HPDE6-E6E7 (cell line): Measurements from ENCODE around the gene SBF1.
"Not testable (repeated sequence)": the region's sequence is repeated elsewhere in the genome, so short reads cannot be mapped to it uniquely, and the experiment has no call there.

Experiments
- DNase-seq: peaks from one replicate; pipeline ENCODE4 v3.0.0; 2011; ENCODE audit warnings: missing footprints; ENCODE audit errors: extremely low spot score

SBF1 gene

DNA sequence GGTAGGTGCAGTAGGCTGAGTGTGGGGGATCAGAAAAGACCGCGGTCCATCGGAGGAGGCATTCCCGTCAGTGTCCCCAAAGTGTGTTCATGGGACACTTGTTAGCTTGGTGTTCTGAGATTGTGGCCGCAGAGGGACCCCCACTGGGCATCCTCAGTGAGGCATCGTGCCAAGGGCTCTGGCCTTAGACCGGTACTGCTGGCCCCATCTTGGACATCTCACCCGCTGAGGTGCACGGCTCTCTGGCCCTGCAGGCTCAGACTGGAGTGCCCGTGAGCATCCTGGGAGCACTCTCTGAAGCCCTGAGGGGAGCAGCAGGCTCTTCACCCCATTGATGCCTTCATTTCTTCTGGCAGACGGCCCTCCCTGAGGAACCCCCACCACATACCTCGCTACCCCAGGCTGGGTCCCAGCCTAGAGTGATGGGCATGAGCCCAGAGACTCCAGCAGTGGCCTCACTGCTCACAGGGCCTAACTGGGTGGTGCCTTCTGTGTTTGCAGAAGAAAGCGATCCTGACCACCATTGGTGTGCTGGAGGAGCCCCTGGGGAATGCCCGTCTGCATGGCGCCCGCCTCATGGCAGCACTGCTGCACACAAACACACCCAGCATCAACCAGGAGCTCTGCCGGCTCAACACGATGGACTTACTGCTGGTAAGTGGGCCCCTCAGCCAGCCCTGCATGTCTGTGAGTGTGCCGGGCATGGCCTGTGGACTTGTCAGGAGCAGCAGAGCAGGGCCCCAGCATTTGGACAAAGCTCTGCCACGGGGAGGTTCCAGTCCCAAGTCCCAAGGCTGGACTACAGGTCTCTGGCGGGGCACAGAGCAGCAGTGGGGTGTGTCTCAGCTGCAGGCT lies 51.6 kb downstream of the SBF1 start:
- no peak for DNase-seq

DNA sequence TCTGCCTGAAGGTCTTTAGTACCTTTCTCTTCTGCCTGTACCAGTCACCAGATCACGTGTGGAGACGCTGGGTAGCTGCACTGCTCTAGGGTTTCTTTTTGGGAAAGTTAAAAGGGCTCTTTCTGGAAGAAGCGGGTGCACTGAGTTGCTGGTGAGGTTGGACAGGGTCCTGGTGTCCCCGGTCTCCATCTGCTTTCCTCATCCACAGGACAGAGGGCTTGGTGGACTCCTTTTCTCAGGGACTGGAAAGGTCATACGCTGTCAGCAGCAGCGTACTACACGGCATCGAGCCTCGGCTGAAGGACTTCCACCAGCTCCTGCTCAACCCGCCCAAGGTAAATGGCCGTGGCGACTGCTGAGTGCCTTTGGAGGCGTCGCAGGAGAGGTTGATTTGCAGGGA lies 52.8 kb downstream of the SBF1 start:
- DNase-seq: no peak

DNA sequence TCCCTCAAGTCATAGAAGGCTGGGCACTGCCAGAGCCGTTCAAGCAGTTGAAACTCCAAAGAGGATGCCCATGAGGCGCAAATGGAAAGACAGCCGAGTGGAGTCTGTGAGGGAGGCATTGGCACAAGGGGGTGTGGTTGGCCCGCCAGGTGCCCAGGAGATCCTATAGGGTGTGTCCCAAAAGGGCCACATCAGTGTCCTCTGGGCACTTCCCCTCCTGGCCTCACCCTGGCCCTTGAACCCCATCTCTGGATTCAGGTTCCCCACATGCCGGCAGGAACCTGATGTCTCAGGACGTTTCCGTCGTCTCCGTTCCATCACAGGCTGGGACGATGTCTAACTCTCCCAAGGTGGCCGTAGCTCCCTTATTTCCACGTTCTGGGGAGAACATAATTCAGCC lies 54.3 kb downstream of the SBF1 start:
- DNase-seq: no peak

DNA sequence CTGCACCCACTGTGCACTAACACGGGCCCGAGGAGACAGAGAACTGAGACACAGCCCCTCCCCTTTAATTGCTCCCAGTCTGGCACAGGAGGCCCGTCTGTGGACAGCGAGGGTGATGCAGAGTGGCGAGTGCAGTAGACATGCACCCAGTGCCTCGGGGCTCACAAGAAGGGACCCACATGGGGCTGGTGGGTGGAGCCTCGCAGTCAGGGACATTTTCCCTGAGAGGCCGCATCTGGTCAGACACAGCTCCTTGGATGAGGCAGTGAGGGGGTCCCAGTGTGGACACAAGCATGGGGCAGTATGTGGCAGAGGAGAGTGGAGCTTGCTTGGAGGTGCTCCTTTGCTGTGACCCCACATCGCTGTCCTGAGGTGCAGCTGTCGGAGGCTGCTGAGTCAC lies 54.8 kb downstream of the SBF1 start:
- no peak for DNase-seq

DNA sequence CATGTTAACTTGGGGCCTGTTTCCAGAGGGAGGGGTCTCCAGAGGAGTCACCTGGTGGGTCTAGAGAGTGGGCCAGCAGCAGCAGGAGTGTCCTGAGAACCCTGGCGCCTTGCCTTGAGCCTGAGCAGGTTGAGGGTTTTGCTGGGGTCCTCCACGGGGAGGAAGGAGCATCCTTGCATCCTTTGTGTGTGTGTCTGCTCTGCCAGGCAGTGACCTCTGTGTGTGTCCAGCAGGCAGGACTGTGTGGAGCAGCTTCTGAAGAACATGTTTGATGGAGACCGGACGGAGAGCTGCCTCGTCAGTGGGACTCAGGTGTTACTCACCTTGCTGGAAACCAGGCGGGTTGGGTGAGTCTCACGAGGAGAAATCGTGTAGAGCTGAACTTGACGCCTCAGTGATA lies 55.7 kb downstream of the SBF1 start:
- DNase-seq: no peak

DNA sequence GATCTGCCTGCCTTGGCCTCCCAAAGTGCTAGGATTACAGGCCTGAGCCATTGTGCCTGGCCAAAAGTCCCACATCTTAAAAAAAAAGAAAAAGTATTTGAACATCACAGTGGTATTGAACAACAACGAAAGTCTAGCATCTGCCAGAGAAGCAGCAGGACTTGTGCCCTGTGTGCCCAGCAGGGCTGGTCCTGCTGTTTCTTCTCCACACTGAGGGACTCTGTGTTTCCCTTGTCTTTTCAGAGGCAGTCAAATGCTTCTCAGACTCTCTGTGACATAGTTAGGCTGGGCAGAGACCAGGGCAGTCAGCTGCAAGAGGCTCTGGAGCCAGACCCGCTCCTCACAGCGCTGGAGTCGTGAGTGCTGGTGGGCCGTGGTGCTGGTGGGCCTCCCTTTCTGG lies 56.2 kb downstream of the SBF1 start:
- DNase-seq: no peak

DNA sequence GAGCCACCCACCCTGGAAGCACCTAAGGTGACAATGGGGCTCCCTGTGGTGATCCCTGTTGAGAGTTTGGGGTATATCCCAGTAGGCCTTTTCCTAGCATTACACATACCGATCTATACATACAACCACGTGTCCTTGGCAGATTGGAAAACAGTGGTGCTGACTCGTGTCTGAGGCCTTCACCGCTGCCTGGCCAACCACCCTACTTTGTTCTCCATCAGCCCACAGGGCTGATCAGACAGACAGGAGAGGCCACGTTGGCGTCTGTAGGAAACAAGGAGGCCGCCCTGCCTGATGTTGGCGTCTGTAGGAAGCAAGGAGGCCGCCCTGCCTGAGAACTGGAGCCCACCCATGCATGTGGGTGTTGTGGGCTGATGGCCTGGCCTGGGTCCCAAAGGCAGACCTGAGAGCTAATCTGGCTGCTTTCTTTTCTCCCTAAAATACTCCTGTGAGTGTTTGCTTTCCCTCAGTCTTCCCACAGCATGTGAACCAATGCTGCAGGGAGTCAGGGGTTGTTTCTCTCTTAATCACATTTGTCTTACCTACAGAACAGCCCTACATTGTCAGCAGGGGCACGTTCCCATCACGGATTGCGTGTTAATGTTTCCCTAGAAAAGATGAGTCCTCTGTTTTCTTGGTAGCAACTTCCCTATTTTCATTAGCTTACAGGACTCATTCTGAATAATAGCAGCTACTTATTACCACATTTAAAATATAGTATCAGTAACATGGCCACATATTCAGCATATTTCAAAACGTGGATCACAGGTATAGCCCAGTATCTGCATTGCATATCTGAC lies 57.2 kb downstream of the SBF1 start:
- DNase-seq: no peak

DNA sequence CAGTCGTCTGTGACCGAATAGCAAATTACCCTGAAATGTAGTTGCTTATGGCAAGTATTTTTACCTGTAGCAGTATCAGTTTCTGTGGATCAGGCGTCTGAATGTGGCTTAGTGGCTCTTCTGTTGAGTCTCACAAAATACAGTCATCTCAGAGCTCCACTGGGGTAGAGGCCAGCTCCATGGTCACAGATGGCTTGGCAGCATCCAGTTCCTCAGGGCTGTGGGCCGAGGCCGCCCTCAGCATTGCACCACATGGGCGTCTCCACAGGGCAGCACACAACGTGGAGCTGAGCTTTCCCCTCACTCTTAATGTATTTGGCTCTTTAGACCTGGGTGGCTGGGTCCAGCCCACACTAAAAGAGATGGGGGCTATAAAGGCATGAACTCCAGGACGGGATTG lies 57.8 kb downstream of the SBF1 start:
- no peak for DNase-seq

DNA sequence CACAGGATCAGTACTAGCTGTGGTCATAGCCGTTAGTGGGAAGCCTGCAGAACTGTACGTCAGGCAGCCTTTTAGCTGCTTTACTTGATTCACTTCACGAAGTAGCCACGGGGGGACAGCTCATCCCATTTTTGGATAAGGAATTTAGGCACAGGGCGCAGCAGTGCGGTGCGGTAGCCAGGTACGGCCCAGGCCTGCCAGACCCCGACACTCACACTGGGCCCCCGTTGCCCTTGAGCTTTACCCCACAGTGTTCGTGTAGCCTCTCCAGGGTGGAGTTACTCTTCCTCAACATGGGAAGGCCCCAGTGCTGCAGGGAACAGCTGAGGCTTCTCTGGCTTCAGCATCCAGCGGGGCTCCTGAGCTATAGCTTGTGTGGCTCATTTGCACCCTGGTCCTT lies 59.4 kb downstream of the SBF1 start:
- no peak for DNase-seq

DNA sequence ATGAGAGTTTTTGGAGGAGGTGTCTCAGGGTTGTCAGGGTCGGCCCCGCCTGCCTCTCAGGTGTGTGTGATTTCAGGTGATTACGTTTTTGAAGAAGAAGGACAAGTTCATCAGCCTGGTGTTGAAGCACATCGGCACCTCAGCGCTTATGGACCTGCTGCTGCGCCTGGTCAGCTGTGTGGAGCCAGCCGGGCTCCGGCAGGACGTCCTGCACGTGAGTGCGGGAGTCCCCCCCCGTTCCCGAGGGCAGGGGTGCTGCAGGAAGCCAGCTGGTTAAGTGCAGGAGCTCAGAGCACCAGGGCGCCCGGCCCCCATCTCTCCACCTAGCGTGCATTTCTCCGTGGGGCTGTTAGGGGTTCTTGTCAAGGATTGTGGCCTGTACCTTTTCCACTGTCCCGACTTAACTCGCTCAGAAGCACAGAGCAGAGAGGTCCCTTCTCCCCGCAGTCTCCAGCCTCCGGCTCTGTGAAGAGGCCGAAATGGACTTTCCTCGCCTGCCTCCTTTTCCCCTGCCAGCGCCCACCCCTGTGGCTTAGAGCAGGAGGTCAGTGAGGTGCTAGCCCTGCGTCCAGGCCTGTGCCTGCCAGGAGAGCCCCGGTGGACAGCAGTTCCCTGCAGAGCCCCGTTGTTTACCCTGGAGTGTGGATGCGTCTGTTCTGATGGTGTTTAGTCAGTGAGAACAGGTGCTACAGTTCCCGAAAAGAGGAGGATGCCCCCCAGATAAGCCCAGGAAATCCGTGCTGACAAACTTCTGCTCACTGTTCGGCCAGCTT lies 60.2 kb downstream of the SBF1 start:
- no peak for DNase-seq

DNA sequence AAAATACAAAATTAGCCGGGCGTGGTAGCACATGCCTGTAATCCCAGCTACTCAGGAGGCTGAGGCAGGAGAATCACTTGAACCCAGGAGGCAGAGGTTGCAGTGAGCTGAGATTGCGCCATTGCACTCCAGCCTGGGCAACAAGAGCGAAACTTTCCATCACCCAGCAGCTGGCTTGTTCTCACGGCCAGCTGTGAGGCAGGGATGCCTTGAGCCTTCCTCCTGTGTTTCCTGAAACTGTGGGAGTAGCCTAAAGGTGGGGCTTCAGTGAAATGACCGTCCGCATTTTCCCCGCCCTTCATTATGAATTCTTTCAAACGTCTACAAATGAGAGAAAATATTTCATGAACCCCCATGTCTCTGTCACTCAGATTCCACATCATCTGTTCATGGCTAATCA lies 65.9 kb downstream of the SBF1 start:
- DNase-seq: not testable (repeated sequence)

DNA sequence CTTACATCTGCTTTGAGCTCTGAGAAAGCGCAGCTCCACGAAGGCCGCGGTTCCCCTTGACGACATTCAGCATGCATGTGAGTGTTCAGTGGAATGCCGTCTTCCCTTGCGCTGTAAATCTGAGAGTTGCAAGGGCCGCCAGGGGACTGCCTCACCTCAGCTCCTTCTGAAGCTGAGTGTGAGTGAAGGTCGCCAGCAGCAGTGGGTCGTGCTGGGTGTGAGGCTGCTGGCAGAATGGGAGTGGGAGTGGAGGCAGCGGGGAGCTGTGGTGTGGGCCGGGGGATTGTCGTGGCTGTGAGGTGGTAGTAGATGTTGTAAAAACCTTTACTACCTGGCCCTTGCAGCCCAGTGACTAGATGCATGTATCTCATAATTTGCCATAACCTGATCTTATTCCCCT lies 66.5 kb downstream of the SBF1 start:
- DNase-seq: no peak

DNA sequence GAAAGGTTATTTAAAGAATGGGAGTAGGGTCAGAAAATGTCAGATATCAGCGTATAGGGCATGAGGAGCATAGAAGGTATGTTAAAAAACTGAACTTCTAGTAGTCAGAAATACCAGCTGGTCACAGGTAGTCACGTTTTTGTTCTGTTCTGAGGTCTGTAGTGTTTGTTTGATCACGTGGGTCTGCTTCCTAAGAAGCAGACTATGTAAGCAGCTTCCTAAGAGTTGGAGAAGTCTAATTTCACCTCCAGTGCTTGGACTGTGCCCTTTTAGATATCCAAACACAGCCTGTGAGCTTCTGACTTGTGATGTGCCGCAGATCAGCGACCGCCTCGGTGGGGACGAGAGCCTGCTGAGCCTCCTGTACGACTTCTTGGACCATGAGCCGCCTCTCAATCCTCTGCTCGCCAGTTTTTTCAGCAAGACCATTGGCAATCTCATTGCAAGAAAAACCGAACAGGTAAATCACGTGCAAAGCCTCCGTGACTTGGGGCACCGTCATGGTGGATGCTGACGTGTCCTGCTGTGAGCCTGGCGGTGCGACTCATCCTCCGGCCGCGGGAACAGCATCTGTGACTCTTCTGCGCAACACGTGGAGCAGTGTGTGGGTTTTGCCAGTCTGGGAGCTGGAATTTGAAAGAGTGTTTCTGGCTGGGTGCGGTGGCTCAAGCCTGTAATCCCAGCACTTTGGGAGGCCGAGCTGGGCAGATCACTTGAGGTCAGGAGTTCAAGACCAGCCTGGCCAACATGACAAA lies 68.2 kb downstream of the SBF1 start:
- no peak for DNase-seq

DNA sequence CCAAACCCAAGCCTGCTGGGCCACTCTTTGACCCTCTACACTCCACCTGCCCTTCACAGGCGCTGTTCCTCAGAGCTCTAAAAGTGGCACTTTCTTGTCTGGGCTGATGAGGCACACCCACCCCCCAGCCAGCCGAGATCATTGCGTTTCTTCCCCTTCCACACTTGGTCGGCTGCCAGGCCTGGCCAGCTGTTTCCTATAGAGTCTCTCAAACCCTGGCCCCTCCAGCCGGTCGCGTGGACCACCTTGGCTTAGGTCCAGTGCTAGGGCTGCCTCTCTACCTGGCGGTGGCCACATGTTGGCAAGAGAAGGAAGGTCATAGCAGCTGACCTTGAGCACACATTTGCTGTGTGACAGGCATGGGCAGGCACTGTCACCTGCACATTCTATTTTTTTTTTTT lies 71.1 kb downstream of the SBF1 start:
- DNase-seq: no peak

DNA sequence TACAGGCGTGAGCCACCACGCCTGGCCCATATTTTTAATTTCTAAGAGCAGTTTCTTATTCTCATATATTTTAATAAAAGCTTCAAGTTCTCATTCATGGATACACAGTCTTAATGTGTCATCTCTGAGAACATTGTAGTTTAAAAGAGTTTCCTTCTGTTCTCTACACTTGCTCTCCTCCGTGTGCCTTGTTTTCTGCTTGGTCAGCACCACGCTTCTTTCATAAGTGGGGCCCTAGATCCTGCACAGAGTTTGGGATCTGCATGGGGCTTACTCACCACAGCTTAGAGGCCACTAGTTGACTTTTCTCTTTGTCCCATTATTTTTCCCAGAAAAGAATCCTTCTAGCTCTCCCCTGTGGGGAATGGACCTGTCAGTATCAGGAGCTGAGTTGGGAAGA lies 72.9 kb downstream of the SBF1 start:
- no peak for DNase-seq

DNA sequence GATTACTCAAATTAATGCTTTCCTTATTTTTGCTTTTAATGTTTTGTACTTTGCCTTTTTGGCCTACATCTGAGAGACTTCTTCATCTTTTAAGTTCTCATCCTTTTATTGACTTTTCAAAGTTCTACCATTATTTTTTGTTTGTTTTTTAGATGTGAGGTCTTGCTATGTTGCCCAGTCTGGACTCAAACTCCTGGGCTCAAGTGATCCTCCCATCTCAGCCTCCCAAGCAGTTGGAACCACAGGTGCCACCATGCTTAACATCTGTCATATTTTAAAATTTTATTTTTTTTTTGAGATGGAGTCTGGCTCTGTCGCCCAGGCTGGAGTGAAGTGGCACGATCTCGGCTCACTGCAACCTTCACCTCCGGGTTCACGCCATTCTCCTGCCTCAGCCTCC lies 73.9 kb downstream of the SBF1 start:
- no peak for DNase-seq

DNA sequence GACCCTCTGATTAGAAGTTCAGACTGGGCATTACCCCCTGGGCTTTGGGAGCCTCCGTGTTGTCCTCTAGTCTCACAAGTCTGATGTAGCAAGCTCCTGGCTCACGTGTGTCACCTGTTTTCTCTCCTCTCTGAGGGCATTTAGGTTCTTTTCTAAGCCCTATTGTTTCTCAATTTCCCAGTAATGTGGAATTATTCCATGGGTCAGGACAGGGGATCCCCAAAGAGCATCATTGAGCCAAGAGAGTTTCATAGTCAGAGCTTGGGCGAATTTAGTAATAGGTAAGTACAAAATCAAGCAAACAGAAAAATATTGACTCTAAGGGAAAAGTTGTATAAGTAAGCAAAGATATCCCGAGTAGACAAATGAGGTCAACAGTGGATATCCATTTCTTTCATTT lies 74.4 kb downstream of the SBF1 start:
- no peak for DNase-seq

DNA sequence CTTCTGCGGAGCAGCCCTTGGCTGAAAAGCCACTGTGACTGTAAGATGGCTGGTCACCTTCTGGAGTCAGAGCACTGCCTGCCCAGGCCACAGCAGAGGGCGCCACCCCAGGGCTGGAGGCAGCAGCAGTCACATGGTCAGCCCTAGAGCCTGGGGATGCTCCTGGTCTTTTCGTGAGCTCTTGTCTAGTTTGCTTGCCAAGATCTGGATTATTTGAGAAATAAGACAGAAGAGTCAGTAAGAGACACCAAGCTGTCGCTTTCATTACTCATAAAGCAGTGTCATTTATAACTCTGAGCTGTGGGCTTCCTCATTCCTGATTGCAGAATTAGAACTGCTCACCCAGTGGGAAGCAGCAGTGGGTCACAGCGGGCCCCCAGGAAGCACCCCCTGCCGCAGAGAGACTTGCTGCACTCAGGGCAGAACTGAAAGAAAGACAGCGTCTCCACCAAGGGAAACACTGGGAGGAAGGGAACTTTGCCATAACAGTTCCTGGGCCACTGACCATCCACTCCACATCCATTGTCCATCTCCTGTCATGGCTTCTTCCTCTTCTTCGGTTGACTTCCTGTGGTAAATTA lies 75.0 kb downstream of the SBF1 start:
- DNase-seq: peak; percentile 10

DNA sequence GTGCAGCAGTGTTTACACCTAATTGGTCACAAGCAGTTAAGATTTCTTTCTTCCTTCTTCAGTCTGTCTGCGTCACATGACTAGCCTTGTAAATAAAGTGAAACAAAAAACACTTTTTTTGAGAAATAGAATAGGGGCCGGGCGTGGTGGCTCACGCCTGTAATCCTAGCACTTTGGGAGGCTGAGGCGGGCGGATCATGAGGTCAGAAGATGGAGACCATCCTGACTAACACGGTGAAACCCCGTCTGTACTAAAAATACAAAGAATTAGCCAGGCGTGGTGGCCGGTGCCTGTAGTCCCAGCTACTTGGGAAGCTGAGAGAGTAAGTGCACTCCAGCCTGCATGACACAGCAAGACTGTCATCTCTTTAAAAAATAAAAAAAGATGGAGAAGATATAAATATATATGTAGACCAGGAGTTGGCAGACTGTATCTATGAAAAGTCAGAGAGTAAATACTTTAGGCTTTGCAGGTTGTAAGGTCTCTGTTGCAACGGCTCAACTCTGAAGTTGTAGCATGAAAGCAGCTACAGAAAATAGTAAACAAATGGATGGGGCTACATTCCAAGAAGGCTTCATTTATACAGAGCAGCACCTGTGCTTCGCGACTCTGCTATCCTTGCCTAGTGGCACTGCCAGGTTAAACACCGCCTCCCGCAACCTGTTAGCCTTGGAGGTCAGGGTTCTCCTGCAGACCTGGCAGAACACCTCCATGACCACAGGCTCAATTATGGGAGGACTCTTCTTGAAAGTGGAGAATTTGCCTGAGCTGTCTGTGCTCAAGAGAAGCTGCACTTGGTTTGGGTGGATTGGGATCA lies 75.8 kb downstream of the SBF1 start:
- no peak for DNase-seq

DNA sequence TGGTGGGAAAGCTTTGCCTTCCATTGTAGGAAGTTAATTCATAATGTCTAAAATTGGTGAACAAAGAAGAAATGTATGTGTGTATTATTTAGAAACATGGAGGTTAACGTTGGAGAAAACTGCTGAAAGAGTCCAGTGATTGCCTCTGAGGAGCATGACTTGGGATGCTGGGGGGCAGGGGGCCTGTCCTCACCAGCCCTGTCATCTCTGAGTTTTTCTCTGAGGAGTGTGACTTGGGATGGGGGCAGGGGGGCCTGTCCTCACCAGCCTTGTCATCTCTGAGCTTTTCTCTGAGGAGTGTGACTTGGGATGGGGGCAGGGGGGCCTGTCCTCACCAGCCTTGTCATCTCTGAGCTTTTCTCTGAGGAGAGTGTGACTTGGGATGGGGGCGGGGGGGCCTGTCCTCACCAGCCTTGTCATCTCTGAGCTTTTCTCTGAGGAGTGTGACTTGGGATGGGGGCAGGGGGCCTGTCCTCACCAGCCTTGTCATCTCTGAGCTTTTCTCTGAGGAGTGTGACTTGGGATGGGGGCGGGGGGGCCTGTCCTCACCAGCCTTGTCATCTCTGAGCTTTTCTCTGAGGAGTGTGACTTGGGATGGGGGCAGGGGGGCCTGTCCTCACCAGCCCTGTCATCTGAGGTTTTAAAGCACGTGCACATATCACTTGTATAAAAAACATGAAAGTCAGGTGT lies 77.3 kb downstream of the SBF1 start:
- DNase-seq: not testable (repeated sequence)
